ENCODE measurements around the gene FAM89A.

GRCh38 chr1:231050395-231050794, 10.3 kb upstream of the FAM89A start:
- TF ChIP-seq CTCF (IDR thresholded peaks at IDR 0.05) (no peak), POLR2A (IDR thresholded peaks at IDR 0.05) (no peak)

All from breast epithelium (tissue), 3 donors.